Right lobe of liver (tissue), 4 donors: ENCODE measurements around the gene CTU2.

ENCODE experiments used
- POLR2A ChIP-seq: fragments of 450-650 bp; IDR thresholded peaks from one replicate; pipeline ENCODE4 v1.6.1; 2017; ENCODE audit warnings: antibody characterized with exemption, mild to moderate bottlenecking
- TF ChIP-seq, protein P1 (sequence below), 4 donors: fragments of 200-600 bp in 3 of 4; fragments of 450-650 bp in 1 of 4; IDR thresholded peaks; one replicate each; pipeline versions ENCODE4 v1.5.1 to v1.8.0; 2016 to 2022; ENCODE audit warnings: antibody characterized with exemption in 4 of 4, mild to moderate bottlenecking in 2 of 4
- donor health status: DM: no; HTN: no; CAD: no.
- donor health status: DM: no; HTN: no; CAD: no.
- donor health status: DM: no; HTN: yes; CAD: no.

DNA sequence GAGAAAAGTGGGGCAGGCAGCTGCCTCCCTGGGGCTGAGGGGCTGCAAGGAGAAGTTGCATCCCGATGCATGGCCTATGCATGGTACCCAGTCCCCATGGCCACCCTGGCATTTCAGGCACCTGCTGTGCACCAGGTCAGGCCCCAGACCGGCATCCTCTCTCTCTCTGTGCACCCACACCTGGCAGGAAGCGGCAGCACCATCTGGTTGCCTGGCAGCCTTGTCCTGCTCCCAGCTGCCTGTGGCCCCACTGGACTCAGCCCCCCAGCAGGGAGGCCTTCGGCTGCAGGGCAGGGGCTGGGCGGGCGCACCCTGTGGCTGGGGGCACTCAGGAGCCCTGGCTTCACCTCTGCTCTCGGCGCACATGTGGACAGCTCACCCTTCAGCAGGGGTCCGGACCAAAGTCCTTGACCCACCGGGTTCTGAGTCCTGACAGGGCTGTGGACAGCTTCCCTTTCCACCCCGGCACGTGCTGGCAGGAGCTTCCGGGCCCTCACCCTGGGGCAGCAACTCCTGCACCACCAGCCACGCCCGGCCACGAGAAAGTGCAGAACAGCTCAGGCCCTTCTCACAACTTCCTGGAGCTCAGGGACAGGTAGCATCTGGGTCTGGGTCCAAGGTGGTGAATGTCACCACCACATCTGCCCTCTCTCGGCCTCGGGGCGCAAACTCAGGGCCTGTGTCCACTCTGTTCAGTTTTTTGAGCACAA, 36.7 kb downstream of the CTU2 start:
- TF ChIP-seq POLR2A, result no peak
- TF ChIP-seq, protein P1, sequence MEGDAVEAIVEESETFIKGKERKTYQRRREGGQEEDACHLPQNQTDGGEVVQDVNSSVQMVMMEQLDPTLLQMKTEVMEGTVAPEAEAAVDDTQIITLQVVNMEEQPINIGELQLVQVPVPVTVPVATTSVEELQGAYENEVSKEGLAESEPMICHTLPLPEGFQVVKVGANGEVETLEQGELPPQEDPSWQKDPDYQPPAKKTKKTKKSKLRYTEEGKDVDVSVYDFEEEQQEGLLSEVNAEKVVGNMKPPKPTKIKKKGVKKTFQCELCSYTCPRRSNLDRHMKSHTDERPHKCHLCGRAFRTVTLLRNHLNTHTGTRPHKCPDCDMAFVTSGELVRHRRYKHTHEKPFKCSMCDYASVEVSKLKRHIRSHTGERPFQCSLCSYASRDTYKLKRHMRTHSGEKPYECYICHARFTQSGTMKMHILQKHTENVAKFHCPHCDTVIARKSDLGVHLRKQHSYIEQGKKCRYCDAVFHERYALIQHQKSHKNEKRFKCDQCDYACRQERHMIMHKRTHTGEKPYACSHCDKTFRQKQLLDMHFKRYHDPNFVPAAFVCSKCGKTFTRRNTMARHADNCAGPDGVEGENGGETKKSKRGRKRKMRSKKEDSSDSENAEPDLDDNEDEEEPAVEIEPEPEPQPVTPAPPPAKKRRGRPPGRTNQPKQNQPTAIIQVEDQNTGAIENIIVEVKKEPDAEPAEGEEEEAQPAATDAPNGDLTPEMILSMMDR (IDR thresholded peaks at IDR 0.05), result no peak
